Spleen (tissue), 7 donors: ENCODE results near the gene POLR3E.

Experiments used
- POLR2AphosphoS5 ChIP-seq, 3 donors: sonication (generic); formaldehyde crosslinking; IDR thresholded peaks; one replicate each; pipeline ENCODE4 v1.5.1; 2017; ENCODE audit warnings: antibody characterized with exemption in 3 of 3
- TF ChIP-seq, protein P1 (sequence below), 11 experiments: fragments of 200-600 bp in 7 of 11; fragments of 450-650 bp in 4 of 11; sonication (generic) in 4 of 11; IDR thresholded peaks in 8 of 11; conservative IDR thresholded peaks in 3 of 11; 1 replicate in 7 of 11; 2 replicates in 4 of 11; pipeline versions ENCODE4 v1.4.0 to v1.8.0; 2016 to 2021; ENCODE audit warnings: antibody characterized with exemption in 11 of 11, inconsistent platforms in 4 of 11, mild to moderate bottlenecking in 1 of 11
- donor health status: DM: no; HTN: no; CAD: no; lungs with moderate emphysema.
- donor health status: DM: no; HTN: no; CAD: no.
- donor health status: DM: no; HTN: no; CAD: no.

GRCh38 chr16:22335668-22336246 lies 38.5 kb downstream of the POLR3E start:
- peak; percentile 15 to 29 (median 21) for TF ChIP-seq POLR2AphosphoS5 (IDR thresholded peaks at IDR 0.05)
- TF ChIP-seq, protein P1, sequence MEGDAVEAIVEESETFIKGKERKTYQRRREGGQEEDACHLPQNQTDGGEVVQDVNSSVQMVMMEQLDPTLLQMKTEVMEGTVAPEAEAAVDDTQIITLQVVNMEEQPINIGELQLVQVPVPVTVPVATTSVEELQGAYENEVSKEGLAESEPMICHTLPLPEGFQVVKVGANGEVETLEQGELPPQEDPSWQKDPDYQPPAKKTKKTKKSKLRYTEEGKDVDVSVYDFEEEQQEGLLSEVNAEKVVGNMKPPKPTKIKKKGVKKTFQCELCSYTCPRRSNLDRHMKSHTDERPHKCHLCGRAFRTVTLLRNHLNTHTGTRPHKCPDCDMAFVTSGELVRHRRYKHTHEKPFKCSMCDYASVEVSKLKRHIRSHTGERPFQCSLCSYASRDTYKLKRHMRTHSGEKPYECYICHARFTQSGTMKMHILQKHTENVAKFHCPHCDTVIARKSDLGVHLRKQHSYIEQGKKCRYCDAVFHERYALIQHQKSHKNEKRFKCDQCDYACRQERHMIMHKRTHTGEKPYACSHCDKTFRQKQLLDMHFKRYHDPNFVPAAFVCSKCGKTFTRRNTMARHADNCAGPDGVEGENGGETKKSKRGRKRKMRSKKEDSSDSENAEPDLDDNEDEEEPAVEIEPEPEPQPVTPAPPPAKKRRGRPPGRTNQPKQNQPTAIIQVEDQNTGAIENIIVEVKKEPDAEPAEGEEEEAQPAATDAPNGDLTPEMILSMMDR (IDR thresholded peaks at IDR 0.05 in 8 of 11, conservative IDR thresholded peaks at IDR 0.05 in 3 of 11), result no peak
